ENCODE results near the gene STK39. TPM values are rescaled to one million over a fixed set of nuclear protein-coding genes. Genes with fewer than 3 reads are reported as not detected.

Gene STK39
- total and polyA plus RNA-seq, 2 donors (not counting 1 experiment from before 2014, with no cell fraction given) = 2.3 to 14.6 TPM

DNA sequence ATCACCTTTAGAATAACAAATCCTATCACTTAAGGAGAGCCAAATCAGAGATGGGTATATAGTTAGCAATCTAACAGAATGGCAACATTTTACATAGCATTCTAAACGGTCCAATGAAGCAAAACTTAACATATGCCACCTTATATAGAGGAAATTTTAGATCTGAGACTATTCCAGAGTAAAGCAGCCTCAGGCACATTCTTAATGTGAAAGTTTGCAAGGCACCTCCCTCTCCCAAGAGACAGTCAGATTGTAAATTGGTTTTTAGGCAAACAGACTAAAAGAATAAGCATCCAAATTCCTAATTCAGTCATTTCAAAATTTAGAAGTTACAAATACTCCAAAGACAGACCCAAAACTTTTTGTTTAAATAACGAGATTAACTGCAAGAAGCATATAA lies 292.9 kb downstream of the STK39 start:
- H3K27ac ChIP-seq (ENCODE audit: low read length in 2 of 2) = no peak overlapping the region
- no CpG with 5 or more reads among the region's 2 CpGs for WGBS (ENCODE audit: insufficient coverage)
- no peak for TF ChIP-seq EZH2 (IDR thresholded peaks at IDR 0.05; ENCODE audit: borderline replicate concordance, insufficient read depth, low read depth, low read length, poor library complexity, severe bottlenecking)
- TF ChIP-seq, protein P1, sequence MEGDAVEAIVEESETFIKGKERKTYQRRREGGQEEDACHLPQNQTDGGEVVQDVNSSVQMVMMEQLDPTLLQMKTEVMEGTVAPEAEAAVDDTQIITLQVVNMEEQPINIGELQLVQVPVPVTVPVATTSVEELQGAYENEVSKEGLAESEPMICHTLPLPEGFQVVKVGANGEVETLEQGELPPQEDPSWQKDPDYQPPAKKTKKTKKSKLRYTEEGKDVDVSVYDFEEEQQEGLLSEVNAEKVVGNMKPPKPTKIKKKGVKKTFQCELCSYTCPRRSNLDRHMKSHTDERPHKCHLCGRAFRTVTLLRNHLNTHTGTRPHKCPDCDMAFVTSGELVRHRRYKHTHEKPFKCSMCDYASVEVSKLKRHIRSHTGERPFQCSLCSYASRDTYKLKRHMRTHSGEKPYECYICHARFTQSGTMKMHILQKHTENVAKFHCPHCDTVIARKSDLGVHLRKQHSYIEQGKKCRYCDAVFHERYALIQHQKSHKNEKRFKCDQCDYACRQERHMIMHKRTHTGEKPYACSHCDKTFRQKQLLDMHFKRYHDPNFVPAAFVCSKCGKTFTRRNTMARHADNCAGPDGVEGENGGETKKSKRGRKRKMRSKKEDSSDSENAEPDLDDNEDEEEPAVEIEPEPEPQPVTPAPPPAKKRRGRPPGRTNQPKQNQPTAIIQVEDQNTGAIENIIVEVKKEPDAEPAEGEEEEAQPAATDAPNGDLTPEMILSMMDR (IDR thresholded peaks at IDR 0.05) = no peak
- no peaks in the 10 kb centered on the region for H3K27me3 Mint-ChIP-seq
- no peak overlapping the region for H3K4me3 Mint-ChIP-seq
- POLR2A ChIA-PET = no interaction called here
- H3K27ac Mint-ChIP-seq = no peak overlapping the region
- no peak overlapping the region for H3K4me2 ChIP-seq (replicated peaks; ENCODE audit: low read depth, low read length, poor library complexity, severe bottlenecking)
- H2AFZ ChIP-seq (ENCODE audit: insufficient read depth, low read depth, low read length, poor library complexity, severe bottlenecking) = no peak overlapping the region
- H4K20me1 ChIP-seq (ENCODE audit: control insufficient read depth, insufficient read depth, low read length, poor library complexity, severe bottlenecking) = no peaks in the 10 kb centered on the region
- H3K4me3 ChIP-seq (ENCODE audit: control extremely low read depth in 1 of 5, extremely low read depth in 1 of 5, insufficient read depth in 1 of 5, low read depth in 2 of 5, low read length in 4 of 5) = no peak overlapping the region
- intact Hi-C loops (cut with micrococcal nuclease) = no loop called here
- H3K79me2 ChIP-seq (ENCODE audit: control insufficient read depth, insufficient read depth, low read length) = no peaks in the 10 kb centered on the region
- H3K9me3 Mint-ChIP-seq (ENCODE audit: insufficient read depth) = no peaks in the 10 kb centered on the region
- DNase-seq (no peak), ATAC-seq (ENCODE audit: low read depth) (no peak)
- no peaks in the 10 kb centered on the region for H3K36me3 ChIP-seq (replicated peaks in 1 of 2; ENCODE audit: control extremely low read depth in 1 of 2, control insufficient read depth in 1 of 2, extremely low read depth in 1 of 2, insufficient read depth in 2 of 2, low read length in 1 of 2)
- H3K4me1 ChIP-seq (ENCODE audit: control insufficient read depth in 2 of 2, insufficient read depth in 2 of 2, low read length in 2 of 2) = no peaks in the 10 kb centered on the region
- no peaks in the 10 kb centered on the region for H3K27me3 ChIP-seq (replicated peaks in 1 of 4; ENCODE audit: control extremely low read depth in 1 of 4, control insufficient read depth in 3 of 4, insufficient read depth in 4 of 4, low read length in 3 of 4)
- no peak overlapping the region for H3K9ac ChIP-seq (ENCODE audit: low read length)
- H3K9me3 ChIP-seq (ENCODE audit: control extremely low read depth in 1 of 3, control insufficient read depth in 2 of 3, insufficient read depth in 1 of 3, low read length in 2 of 3) = no peaks in the 10 kb centered on the region
- CTCF ChIA-PET = no interaction called here
- H3K4me1 Mint-ChIP-seq = no peaks in the 10 kb centered on the region

DNA sequence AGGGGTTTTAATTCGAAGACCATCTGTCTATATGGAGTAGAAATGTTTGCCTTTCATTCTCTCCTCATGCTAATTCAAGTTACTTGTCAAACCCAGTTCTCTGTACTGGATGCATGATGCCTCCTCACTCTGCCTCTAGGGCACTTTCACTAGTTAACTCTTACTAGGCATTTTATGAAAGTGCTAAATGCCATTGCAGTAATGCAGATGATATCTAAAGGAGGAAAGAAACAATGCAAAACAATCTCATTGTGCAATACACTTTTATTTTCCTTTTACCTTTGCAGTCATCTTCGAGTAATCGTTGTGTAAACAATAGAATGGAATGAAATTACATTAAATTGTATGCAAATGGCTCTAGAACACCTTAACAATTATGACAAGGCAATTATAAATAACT lies 293.6 kb downstream of the STK39 start:
- no peaks in the 10 kb centered on the region for H3K27me3 Mint-ChIP-seq
- Histone ChIP-seq H3K4me1 (ENCODE audit: control insufficient read depth in 2 of 2, insufficient read depth in 2 of 2, low read length in 2 of 2) (no peaks in the 10 kb centered on the region), H3K9ac (ENCODE audit: low read length) (no peak overlapping the region), H3K9me3 (ENCODE audit: control extremely low read depth in 1 of 3, control insufficient read depth in 2 of 3, insufficient read depth in 1 of 3, low read length in 2 of 3) (no peaks in the 10 kb centered on the region), H3K36me3 (replicated peaks in 1 of 2; ENCODE audit: control extremely low read depth in 1 of 2, control insufficient read depth in 1 of 2, extremely low read depth in 1 of 2, insufficient read depth in 2 of 2, low read length in 1 of 2) (no peaks in the 10 kb centered on the region), H3K79me2 (ENCODE audit: control insufficient read depth, insufficient read depth, low read length) (no peaks in the 10 kb centered on the region), H3K4me3 (ENCODE audit: control extremely low read depth in 1 of 5, extremely low read depth in 1 of 5, insufficient read depth in 1 of 5, low read depth in 2 of 5, low read length in 4 of 5) (no peak overlapping the region), H3K4me2 (replicated peaks; ENCODE audit: low read depth, low read length, poor library complexity, severe bottlenecking) (no peak overlapping the region), H4K20me1 (ENCODE audit: control insufficient read depth, insufficient read depth, low read length, poor library complexity, severe bottlenecking) (no peaks in the 10 kb centered on the region), H3K27me3 (replicated peaks in 1 of 4; ENCODE audit: control extremely low read depth in 1 of 4, control insufficient read depth in 3 of 4, insufficient read depth in 4 of 4, low read length in 3 of 4) (no peaks in the 10 kb centered on the region), H3K27ac (ENCODE audit: low read length in 2 of 2) (no peak overlapping the region), H2AFZ (ENCODE audit: insufficient read depth, low read depth, low read length, poor library complexity, severe bottlenecking) (no peak overlapping the region)
- no peaks in the 10 kb centered on the region for H3K4me1 Mint-ChIP-seq
- no peak overlapping the region for H3K4me3 Mint-ChIP-seq
- H3K27ac Mint-ChIP-seq = no peak overlapping the region
- POLR2A ChIA-PET = no interaction called here
- intact Hi-C loops (cut with micrococcal nuclease) = no loop called here
- CTCF ChIA-PET = no interaction called here
- no peak for DNase-seq
- no peak for TF ChIP-seq EZH2 (IDR thresholded peaks at IDR 0.05; ENCODE audit: borderline replicate concordance, insufficient read depth, low read depth, low read length, poor library complexity, severe bottlenecking)
- TF ChIP-seq, protein P1 (IDR thresholded peaks at IDR 0.05) = no peak
- H3K9me3 Mint-ChIP-seq (ENCODE audit: insufficient read depth) = no peaks in the 10 kb centered on the region
- ATAC-seq (ENCODE audit: low read depth) = no peak
- no CpG with 5 or more reads among the region's 3 CpGs for WGBS (ENCODE audit: insufficient coverage)

Measured in B cell (primary cell).